Frontal cortex (tissue), 4 donors: ENCODE results near the gene UBAC2. TPM values are rescaled to one million over a fixed set of nuclear protein-coding genes. Genes with fewer than 3 reads are reported as not detected.

ENCODE experiments used
- DNase-seq, 2 donors: peaks; one replicate each; pipeline ENCODE4 v3.0.0; 2012; ENCODE audit warnings: low spot score in 2 of 2
- FAIRE-seq: peaks from 2 replicates; lab custom pipeline; 2012; peaks lifted over from hg19 to GRCh38; lab: Jason Lieb, UNC
- total RNA-seq: library from RNA; depleted of rRNA; stranded (reverse); fragments of >200 nt; gene quantifications from one replicate; pipeline ENCODE4 v1.2.3, GENCODE V29; 2014
- donor health status: control.
- donor health status: control.
- donor health status: control.

Gene UBAC2
- total RNA-seq, 1 donor from 2014 or later = 42.4 TPM

DNA sequence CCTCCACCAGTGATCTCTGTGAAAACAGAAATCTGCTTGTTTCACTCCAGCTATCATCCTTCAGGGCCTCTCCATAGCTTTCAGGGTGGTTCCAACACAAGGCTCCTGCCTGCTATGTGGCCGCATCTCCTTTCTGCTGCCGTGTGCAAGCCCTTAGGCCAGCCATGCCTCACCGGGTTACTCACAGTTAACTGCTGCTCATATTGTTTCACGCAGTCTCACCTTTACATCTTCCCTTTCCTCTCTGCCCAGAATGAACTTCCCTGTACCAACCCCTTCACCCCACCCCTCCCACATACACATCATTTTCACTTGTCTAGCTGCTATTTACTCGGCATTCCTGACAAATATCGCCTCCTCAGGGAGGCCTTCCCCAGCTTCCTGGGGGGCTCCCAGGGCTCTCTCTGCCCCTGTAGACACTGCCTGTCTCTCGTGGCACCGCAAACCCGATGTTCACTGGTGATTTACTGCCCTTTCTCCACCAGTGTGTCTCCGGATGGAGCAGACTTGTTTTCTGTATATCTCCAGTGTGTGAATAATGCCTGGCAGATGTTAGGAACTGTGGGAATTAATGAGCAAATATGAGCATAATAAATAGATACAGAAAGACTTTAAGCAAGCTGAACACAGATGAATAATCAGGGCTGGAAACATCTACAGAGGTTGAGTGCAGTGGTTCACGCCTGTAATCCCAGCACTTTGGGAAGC lies 145.8 kb downstream of the UBAC2 start:
- FAIRE-seq (no peak), DNase-seq (no peak)

DNA sequence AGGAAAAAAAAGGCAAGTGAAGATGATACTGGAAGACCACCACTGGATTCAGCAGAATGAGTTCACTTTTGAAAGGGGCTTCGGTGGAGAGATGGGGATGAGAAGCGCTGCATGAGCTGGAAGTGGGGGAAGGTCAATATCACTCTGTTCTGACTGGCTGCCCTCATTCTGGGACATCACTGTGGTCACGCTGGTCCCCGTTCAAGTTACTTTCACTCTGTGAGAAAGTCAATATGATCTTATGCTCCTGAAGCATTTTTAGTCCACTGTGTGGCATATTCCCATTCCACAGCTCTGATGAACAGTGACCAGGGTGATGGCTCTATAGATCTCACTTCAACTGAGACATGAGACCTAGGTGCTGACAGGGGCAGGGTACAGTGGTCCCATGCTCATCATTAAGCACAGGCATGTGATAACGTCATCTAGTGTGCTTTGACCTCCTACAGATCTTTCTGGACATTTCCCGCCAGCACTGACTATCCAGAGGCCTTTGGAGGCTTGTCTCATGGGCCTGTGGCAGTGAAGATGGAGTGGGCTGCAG lies 146.8 kb downstream of the UBAC2 start:
- DNase-seq = no peak
- no peak for FAIRE-seq

DNA sequence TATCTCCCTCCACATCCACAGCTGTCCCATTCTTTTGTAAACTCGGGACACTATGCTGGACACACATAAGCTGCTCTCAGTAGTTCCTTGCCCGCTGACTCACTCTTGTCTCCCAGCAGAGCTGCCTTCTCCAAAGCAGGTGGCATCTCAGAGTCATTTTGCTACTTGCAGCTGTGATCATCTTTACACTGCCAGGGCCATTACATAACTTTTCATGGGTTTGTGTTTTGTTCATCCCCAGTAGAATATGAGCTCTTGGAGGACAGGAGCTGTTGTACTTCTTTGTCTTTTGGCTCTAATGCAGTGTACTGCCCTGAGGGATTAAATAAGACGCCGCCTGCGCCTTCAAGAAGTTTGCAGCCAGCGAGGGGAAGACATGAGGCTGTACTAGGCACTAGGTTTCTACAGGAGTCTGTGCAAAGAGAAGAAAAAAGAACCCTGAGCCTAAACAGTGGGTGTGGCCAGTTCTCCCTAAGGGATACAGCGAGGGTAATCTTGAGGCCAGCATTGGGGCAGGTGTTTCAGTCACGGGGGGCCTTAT lies 147.3 kb downstream of the UBAC2 start:
- FAIRE-seq (no peak), DNase-seq (peak in 1 of 2 donors; percentile 18)

DNA sequence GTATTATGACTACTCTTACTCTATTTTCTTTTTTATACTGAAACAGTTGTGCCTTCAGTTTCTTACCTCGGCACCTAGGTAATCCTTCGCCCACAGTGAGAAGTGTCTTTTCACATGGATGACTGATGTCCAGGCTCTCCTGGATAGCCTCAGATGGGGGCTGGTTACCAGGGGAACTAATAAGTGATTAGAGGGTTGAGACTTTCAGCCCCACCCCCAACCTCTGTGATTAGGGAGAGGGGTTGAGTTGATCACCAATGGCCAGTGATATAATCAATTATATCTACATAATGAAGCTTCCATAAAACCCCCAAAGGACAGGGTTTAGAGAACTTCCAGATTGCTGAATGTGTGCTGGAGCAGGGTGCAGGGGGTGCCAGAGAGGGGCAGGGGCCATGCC lies 149.5 kb downstream of the UBAC2 start:
- no peak for DNase-seq
- FAIRE-seq = no peak

DNA sequence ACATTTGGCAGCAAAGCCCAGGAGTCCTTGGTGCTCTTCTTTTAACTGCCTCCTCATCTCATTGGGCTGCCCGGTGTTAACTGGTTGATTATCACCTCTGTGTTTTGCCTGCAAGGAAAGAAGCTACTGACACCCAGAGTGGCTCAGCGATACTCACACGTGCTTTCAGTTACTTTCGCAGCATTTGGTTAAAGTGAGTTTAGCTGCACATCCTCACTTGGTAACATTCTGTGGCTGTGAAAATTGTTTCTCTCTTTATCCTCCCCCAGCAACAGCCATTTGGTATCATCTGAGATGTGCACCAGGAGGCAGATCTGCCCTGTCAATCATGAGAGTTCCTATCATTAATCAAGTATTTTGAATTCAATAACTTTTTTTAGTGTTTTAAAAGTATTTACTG lies 151.1 kb downstream of the UBAC2 start:
- DNase-seq (no peak), FAIRE-seq (no peak)

DNA sequence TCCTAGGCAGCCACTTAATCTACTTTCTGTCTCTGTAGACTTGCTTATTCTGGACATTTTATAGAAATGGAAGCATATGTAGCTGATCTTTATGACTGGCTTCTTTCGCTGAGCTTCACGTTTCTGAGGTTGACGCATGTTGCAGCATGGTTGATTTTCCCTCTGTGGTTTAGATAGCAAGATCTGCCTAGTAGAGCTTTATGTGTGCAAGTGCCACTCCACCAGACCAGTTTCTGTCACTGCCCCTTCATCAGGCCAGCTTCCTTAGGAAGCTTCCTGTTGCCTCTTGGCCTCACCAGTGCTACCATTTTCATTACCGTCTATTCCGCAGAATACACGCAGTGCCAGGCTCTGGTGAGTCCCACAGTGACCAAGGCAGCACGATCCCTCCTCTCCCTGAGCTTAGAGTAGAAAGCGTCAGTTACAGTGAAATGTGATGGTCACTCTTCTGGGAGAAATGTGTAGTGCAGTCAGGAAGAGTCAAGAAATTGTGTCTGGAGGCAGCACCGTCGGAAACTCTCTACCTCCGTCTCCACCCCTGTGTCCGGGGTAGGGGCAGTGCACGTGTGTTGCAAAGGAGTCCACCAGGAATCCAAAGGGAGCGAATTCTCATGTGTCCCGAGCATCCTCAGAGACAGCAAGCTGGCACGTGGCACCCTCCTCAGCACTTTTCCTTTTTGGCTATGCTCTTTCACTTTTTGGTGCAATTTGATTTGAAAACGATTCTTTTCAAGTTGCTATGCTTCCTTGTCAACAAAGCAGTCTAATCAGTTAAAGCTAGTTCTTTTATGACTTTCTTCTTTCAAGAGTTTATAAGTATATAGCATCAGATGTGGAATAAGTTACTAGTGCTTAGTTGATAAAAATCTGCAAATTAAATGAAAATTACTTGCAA lies 151.9 kb downstream of the UBAC2 start:
- FAIRE-seq (no peak), DNase-seq (no peak)

DNA sequence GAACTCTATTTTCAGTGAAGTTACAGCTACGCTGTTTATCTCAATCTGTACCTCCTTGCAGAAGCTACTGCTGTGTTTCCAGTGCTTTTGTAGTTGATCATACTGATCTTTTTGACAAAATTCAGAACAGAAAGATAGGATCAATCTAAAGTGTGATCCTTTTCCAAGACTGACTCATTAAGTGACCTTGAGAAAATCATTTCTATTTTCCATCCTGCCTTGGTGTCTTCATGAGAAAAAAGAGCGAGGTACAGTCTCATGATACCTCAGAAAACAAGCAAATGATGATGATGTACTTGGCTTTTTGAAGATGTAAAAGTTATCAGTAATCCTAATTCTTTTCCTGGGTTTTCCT lies 152.6 kb downstream of the UBAC2 start:
- no peak for DNase-seq
- no peak for FAIRE-seq

DNA sequence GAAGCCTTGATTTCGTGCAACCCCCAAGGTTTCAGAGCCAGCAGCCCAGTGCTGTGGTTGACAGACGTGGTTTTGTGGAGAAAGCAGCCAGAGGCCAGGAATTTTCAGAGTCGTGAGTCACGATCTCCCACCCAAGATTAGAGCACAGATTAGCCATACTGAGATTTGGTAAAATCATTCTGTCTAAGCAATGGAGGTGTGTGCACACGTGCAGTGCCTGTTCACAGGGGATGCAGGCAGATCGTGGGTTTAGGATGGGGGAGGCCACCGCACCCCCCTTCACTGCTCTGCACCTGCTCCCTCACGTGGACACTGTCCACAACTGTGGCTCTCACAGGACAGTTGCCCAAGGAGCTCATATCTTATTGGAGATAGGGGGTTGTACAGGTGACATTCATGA lies 153.2 kb downstream of the UBAC2 start:
- no peak for DNase-seq
- no peak for FAIRE-seq

DNA sequence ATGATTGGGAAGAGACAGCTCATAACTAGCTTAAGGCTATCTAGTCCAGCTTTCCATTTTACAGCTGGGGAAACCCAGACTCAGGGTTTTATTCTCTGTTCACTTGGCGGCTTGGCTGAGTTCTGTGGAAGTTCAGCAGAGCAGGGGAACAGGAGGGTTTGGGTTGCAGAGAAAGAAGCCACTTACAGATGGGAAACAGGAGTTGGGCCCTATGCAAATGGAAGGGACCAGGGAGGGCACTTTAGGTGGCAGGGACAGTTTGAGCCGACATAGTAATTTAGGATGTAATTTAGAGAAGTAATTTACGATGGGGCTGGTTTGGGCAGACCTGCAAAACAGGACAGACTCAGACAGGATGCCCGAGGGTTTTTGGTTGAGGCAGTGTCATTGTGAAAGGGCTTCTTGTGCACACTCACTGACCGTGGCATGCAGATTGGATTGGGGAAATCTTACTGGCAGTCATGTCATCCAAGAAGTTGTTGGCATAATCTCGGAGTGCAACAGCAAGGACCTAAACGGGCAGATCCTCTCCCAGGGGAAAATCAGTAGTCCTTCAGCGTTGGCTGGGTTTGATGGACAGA lies 153.8 kb downstream of the UBAC2 start:
- FAIRE-seq = no peak
- no peak for DNase-seq

DNA sequence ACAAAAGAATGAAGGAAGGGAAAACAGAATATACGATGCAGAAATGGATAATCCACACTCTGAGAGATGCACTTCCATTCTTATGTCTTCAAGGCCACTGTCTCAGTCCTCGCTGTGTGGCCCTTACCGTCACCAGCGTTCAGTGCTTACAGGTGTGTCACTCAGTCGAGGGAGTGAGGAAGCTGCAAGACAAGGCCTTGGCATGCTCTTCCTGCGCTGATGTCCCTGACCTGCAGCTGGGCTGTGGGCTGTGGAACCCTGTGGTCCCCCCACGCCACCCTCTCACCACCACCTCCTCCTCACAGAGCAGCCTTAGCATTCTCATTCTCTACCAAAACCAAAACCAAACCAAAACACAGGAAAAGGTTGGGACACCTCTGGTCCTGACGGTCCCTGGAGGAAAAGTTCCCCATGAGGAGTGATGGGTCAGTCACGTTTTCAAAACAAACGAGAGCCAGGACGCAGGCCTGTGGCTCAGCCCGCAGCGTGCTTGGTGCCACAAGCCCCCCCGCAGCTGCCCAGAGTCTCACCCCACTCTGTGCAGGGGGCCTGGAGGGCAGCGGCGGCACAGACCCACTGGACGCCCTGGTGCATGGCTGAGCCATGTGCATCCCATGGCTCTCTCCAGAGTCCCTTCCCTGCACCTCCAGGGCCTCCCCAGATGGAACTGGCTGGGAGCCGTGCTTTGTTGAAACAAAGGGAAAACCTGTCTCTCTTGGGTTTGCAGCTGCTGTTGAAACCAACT lies 154.8 kb downstream of the UBAC2 start:
- DNase-seq = no peak
- no peak for FAIRE-seq

DNA sequence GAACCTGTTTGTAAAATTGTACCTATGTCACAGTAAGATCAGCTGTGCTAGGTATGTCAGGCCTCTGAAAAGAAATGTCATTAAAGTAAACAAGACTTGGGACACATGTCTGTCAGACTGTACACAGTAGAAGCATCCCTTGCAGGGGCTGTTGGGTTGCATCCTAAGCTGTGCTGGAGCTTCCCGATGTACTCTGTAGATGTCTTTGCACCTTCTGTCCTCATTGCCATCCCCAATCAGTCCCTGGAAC lies 155.3 kb downstream of the UBAC2 start:
- no peak for FAIRE-seq
- no peak for DNase-seq

DNA sequence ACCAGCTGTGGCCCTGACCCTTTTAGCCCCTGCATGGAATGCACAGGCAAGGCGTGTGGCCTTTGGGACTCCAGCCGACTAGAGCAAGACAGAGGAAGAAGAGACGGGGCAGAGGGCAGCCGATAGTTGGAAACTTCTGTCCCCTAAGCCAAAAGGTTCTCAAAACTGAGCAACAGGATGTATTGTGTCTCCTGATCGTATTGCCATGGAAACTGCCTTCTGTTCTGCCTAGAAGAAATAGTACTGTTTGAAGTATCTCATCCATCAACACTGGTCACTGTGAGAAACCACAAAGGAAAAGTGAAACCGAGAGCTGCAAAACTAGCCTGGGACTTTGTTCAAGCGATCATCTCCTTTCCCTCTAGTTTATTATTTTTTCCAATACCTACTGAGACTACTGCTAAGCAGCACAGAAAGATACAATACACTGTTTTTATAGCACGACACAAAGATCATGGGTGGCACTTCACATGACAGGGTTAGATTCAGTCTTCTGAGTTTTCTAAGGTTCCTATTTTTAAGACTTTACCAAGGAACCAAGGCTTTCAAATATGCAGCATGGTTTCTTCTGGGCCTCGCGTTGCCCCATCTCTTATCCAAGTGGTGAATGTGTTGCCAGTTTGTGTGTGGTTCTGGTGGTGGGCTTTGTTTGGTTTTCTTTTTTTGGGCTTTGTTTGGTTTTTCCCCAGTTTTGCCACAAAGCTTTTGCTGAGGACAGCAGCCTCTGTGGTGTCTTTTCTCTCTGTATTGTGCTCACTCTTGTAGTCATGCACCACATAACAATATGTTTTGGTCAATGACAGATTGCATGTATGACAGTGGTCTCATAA lies 155.8 kb downstream of the UBAC2 start:
- FAIRE-seq (no peak), DNase-seq (peak; percentile 23 to 24)

DNA sequence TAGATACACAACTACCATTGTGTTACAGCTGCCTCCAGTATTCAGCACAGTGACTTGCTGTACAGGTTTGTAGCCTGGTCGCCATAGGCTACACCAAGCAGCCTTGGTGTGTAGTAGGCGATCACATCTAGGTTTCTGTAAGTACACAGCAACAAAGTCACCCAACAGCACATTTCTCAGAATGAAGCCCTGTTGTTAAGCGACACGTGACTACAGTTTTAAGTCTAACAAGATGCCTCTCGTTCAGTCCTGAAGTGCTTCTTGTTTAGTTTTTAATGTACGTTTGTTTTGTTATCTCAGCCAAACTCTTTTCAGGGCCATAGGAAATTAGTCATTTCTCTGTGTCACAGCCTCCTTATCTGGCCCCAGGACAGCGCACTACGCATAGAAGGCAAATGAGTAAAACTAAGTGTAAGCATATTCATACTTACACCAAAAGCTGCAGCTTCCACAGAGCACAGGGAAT lies 156.5 kb downstream of the UBAC2 start:
- no peak for FAIRE-seq
- DNase-seq = no peak

DNA sequence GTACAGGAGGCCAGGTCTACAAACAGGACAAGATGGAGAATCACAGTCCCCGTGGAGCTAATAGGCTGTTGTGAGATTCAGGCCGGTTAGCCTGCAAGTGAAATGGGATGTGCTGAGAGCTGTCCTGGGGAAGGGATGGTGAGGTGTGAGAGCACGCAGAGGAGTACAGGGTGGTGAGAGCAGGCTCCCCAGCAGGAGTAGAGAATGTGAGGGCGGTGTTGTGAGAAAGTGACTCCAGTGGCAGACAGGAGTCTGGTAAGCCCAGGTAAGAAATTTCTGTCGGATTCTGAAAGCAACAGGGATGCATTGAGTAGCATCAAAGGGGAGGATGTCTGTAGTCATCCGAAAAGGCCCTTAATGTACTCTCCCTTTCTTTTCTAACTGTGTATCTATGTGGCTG lies 157.3 kb downstream of the UBAC2 start:
- DNase-seq (no peak), FAIRE-seq (no peak)

DNA sequence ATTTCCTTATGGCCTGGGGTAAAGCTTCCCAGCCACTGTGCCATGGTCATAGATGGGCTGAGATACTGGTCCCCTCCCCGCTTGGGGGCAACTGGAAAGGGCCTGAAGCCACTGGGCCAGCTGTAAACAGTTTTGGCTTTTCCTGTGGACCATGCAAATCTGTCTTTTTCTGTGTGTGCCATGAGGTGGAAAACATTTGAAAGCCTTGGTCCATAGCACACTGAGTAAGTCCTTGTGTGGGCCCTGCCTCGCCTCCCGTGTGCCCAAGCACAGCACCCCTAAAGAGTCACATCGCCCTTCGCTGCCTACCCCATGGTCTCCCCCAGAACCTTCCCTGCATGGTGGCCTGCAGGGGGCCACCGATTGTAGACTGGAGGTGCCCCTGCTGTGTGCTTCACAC lies 158.9 kb downstream of the UBAC2 start:
- no peak for DNase-seq
- no peak for FAIRE-seq

DNA sequence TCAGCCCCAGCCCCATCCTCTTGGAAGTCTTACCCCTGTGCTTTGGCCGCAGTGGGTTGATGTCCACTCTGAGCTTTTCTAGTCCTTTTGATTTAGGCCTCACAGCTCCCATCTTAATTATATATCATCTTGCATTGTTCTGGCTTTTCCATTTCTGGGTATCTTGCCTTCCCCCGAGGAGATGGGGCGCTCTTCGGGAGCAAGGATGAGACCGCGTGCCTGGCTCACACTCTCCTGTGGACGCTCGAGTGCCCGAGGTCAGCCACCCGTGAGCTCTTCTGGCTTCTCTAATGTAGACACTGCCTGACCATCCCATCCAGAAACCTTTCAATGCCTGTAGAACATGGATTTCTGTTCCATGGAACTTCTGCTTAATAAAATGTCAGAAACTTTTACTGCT lies 160.0 kb downstream of the UBAC2 start:
- FAIRE-seq = no peak

DNA sequence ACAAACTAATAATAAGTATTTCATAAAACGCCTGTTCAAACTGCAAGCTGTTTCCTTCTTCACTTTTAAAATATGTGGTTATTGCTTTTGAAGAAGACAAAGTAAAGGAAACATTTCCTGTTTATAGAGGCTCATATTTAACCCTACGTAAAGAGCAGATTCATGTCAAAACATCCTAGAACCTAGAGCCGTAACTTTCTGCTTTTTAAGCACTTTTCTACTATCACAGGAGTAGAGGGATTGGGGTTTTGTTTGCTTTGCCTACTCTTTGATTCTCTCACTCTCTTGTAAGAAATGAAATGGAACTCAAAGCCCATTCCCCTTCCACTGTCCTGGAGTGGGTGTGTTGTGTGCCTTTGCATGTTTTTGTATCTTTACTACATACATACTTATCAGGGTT lies 160.5 kb downstream of the UBAC2 start:
- FAIRE-seq = no peak
- DNase-seq = no peak

More for the DNA sequence above, 160.0 kb downstream of the UBAC2 start:
- no peak for DNase-seq

DNA sequence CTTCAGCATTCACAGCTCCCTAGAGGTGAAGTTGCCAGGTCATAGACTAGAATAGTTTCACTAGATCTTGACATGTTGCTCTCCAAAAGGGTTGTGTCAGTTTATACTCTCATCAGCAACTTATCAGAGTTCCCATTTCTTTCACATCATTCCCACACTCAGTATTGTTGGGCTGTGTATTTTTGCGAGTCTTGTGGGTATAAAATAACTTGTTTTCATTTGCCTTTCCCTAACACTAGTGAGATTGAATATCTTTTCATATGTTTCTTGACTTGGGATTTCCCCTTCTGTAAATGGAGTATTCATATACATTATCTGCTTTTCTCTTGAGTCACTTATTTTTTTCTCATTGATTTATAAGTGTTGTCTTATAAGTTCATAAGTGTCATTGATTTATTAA lies 161.7 kb downstream of the UBAC2 start:
- DNase-seq (no peak), FAIRE-seq (no peak)

DNA sequence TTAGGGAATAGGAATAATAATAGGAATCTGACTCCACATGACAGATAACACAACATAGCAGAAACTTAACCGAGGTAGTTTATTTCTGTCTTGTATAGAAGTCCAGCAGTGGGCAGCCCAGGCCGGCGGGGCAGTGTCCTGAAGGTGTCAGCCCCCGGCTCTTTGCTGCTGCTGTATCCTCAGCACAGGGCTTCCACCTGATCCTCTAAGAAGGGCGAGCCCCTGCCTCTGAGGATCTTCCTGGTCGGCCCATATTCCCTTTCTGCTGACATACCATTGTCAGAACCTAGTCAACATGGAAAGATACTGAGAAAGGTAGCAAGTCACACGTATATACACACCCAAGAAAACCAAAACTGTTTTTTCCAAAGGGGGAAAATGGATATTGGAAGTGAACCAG lies 162.7 kb downstream of the UBAC2 start:
- FAIRE-seq (no peak), DNase-seq (no peak)
